Daoy (cell line): ENCODE data around the gene SP4. TPM values are rescaled to one million over a fixed set of nuclear protein-coding genes. Genes with fewer than 3 reads are reported as not detected.

Source experiments
- DNase-seq: peaks from one replicate; pipeline ENCODE4 v3.0.0-alpha.2; 2015; ENCODE audit warnings: low read depth
- total RNA-seq: library from RNA; depleted of rRNA; stranded (reverse); fragments of >200 nt; shearing (Covaris generic); gene quantifications from 2 replicates; pipeline ENCODE4 v1.2.3, GENCODE V29; 2014

The SP4 gene
- total RNA-seq, 1 experiment from 2014 or later = 19.3 TPM

GRCh38 chr7:21443149-21443841 is 15.4 kb downstream of the SP4 start:
- DNase-seq = no peak

- DNase-seq = no peak
Measured at GRCh38 chr7:21448974-21449373, 21.1 kb downstream of the SP4 start.

GRCh38 chr7:21450076-21450475 is 22.2 kb downstream of the SP4 start:
- DNase-seq = no peak

- no peak for DNase-seq
Measured at GRCh38 chr7:21450941-21451340, 23.1 kb downstream of the SP4 start.

DNA sequence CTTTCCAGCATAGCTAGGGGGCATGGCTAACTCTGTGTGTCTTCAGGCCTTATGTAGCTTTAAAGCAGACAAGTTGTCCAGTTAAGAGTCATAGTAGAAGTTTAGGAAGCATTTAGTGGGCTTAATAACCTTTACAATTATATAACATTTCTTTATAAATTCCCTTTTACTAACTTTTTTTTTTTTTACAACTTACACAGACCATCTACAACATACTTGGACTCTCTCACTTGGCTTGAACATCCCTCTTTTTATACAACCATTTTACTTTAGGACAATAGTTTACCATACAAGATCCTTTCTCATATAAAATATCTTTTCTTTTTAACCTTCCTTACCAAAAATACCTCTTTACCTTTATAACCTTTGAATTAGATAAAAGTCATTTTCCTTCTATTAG is 26.3 kb downstream of the SP4 start:
- DNase-seq = no peak

DNA sequence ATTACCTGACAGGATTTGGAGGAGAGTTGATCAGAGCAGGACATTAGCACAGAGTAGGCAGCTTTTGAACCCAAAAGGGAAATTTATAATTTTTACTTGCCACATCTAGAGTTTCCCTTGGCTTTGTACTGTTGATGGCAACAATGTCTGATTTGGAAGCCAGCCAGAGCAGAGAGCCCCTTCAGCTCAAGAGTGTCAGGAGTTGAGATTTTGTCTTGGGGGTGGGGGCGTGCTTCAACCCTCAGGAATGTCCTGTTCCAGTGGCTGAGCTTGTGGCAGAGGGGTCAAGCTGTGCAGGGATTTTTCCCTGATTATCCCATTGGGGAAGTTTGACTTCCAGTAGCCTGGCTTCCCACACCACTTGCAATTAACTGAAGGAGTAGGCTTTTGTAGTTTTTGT is 27.0 kb downstream of the SP4 start:
- no peak for DNase-seq

DNA sequence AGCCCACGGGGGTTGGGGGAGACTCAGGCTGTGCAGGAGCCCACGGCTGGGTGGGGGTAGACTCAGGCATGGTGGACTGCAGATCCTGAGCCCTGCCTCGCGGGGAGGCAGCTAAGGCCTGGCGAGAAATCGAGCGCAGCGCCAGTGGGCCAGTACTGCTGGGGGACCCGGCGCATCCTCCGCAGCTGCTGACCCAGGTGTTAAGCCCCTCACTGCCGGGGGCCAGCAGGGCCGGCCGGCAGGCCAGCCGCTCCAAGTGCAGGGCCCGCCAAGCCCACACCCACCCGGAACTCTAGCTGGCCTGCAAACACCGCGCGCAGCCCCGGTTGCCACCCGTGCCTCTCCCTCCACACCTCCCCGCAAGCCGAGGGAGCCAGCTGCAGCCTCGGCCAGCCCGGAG is 33.4 kb downstream of the SP4 start:
- DNase-seq = no peak

DNA sequence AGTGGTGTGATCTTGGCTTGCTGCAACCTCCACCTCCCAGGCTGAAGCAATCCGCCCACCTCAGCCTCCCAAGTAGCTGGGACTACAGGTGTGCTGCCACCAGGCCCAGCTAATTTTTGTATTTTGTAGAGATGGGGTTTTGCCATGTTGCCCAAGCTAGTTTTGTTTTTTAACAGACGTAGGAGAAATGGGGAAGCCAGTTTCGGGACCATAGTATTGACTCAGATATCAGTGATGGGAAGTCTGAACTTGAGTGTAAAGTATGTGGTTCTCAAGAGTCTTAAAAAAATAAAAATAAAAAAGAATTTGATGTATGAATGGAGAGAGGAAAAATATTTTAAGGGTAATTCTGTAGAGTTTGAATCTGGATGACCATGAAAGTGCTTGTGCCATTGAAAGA is 34.2 kb downstream of the SP4 start:
- no peak for DNase-seq

GRCh38 chr7:21463524-21463923 is 35.6 kb downstream of the SP4 start:
- no peak for DNase-seq

GRCh38 chr7:21468969-21469368 is 41.1 kb downstream of the SP4 start:
- DNase-seq = no peak

GRCh38 chr7:21469894-21470293 is 42.0 kb downstream of the SP4 start:
- DNase-seq = no peak

- DNase-seq = no peak
Measured at GRCh38 chr7:21472029-21472428, 44.1 kb downstream of the SP4 start.

DNA sequence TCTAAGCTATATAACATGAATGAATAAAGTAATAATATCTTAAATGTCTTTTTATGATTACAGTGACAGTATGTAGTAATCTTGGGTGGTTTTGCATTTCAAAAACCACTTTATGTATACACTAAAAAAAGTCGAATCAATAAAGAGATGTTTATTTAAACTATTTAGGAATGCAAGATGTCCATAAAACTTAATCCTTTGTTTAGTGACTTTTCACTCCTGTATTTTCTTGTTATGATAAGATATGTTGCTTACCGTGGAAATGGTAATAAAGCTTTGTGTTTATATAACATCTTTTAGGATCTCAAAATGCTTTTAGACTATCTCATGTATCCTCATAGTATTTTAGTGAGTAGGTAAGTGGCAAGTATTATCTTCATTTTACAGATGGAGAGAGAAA is 48.5 kb downstream of the SP4 start:
- no peak for DNase-seq

DNA sequence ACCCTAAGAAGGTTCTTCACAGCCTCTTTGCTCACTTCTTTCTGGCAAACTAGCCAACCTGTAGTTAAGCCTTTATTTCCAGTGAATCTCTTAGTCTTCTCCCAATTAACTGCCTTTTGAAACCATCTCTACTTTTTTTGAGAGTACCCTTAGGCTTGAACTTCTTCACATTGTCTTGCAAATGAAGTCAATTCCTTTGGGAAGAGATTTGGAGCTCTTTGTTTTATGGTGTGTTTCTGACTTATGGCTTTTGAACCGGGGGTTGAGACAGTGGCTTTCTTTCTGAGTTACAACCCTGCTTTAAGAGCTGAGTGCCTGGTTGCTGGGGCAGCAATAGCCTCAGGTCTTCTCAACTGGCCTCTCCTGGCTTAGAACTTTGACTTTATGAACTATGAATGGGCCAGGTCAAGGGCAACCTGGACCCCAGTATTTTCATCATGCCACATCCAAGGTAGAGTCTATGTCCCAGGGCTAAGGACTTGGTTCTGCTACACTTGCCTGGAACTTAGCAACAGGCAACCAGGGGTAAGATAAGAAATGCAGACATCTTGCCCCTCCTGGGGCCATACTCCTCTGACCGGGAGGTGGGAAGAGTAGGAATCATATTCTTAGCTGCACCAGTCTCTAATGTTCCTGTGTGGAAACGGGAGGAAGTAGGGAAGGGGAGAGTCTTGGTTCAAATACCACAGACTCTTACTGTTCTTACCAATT is 53.0 kb downstream of the SP4 start:
- no peak for DNase-seq

- no peak for DNase-seq
Measured at GRCh38 chr7:21486511-21486910, 58.6 kb downstream of the SP4 start.

- no peak for DNase-seq
Measured at GRCh38 chr7:21495731-21496130, 67.8 kb downstream of the SP4 start.

DNA sequence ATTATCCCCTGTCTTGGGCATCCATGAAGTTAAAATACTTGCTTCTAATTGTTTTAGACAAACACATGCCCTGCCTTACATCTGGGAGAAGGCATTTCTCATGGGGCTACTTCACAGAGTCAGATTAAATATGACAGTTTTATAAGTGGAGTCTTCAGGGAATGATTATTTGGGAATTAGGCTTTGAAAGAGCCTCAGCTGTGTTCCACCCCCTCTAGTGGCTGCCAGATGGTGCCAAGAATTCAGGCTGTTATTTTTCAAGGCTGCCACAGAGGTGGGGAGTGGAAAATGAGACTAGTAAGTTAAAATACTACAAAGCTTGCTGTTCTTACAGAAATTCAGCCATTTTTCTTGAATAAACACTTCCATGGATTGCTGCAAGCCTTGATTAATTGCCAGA is 69.2 kb downstream of the SP4 start:
- DNase-seq = peak; percentile 24

DNA sequence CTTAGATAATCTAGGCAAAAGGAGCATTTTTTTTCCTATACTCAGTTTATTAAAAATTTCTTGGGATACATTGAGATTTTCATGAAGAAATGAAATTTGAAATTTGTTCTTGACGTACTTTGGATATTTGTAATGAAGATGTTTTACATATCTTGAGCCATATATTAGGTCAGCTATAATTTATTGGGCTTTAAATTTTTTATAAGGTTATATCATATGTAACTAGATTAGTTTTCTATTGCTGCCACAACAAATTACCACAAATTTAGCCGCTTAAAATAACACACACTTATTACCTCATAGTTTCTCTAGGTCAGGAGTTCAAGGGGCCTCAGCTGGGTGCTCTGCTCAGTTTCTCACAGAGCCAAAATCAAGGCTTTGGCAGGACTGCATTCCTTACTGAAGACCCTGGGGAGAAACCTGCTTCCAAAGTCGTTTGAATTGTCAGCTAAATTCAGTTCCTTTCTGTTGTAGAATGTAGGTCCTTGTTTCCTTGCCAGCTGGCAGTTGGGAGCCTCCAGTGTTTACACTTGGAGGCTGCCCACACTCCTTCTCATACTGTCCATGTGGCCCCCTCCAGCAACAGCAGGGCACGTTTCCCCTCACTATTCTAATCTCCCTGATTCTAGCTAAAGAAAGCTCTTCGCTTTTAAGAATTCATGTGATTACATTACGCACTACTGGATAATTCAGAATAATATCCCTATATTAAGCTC is 72.4 kb downstream of the SP4 start:
- no peak for DNase-seq

DNA sequence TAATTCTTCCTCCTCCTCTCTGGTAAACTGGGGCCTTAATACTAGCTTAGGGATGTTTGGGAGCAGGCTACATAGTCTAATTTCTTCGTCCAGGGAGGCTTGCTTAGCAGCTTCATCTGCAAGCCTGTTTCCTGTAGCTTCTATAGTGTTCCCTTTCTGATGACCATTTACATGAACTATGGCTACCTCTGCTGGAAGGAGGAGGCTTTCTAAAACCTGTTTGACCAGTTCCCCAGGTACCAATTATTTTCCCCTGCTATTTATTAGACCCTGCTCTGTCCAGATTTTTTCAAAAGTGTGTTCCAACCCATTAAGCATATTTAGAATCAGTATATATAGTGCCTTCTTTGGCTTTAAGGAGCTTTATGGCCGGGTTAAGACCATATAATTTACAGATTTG is 76.1 kb downstream of the SP4 start:
- DNase-seq = no peak

DNA sequence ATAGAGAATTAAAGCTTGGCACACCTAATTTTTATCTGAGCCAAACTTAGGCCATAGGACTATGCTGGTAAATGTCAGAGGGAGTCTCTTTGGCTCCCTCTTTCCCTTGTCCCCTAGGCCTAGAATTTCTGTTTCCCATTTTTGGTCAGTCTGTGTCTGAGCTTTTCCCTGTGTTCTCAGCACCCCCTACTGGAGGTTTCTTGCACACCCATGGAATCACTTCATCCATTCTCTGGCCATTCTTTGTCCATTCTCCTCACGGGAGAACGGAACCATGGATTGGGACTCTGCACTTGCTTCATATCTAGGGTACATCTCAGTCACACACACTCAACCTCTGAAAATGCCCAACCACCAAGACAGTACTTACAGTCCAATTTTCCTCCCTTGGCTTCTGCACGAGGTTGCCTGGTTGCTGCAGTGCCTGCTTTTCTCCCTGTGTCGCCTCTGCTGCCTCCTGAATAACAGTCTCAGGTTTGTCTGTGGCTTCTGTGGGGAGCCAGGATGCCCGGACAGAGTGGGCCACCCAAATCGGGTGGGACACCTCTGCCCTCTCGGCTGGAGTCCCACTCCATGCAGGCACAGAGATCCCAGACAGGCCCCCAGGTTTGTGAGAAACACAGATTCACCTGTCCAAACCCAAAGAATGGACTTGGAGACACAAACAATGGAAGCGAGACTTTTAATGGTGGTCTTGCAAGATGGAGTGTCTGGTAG is 79.9 kb downstream of the SP4 start:
- DNase-seq = peak; percentile 64

GRCh38 chr7:21508538-21508937 is 80.7 kb downstream of the SP4 start:
- no peak for DNase-seq

- no peak for DNase-seq
Measured at GRCh38 chr7:21514062-21514461, 86.2 kb downstream of the SP4 start.
